Body of pancreas (tissue), 4 donors: Measurements from ENCODE around the gene SRPK1. TPM values are rescaled to one million over a fixed set of nuclear protein-coding genes. Genes with fewer than 3 reads are reported as not detected.

Experiments
- ATAC-seq: fragments of 150-250 bp; one replicate; pipeline ENCODE4 v1.9.1; 2016
- DNase-seq, 4 donors: peaks; one replicate each; pipeline ENCODE4 v3.0.0-alpha.2; 2019
- H3K27ac ChIP-seq, 4 donors: fragments of 200-600 bp; sonication (generic); 1 replicate in 3 of 4; 2 replicates in 1 of 4; pipeline versions ENCODE4 v1.5.1 to v1.6.1; 2016 to 2019; ENCODE audit warnings: mild to moderate bottlenecking in 1 of 4, mixed read lengths in 1 of 4, moderate library complexity in 1 of 4
- H3K27me3 ChIP-seq, 2 donors: fragments of 200-600 bp; sonication (generic); one replicate each; pipeline ENCODE4 v1.6.0; 2016; ENCODE audit warnings: mild to moderate bottlenecking in 1 of 2
- H3K36me3 ChIP-seq, 2 donors: fragments of 200-600 bp; sonication (generic); replicated peaks in 1 of 2; 2 replicates each; pipeline ENCODE4 v1.5.1; 2016; ENCODE audit warnings: low read depth in 2 of 2; ENCODE audit not compliant: insufficient read depth in 1 of 2
- H3K4me1 ChIP-seq: fragments of 200-600 bp; sonication (generic); one replicate; pipeline ENCODE4 v1.6.0; 2016
- H3K4me3 ChIP-seq, 2 donors: fragments of 200-600 bp; sonication (generic); 1 replicate in 1 of 2; 2 replicates in 1 of 2; pipeline ENCODE4 v1.5.1; 2016 to 2019
- H3K9me3 ChIP-seq, 3 donors: fragments of 200-600 bp; sonication (generic); 1 replicate in 2 of 3; 2 replicates in 1 of 3; pipeline ENCODE4 v1.5.1; 2016
- POLR2A ChIP-seq, 3 donors: fragments of 450-650 bp; IDR thresholded peaks; one replicate each; pipeline ENCODE4 v1.6.1; 2016; ENCODE audit warnings: antibody characterized with exemption in 3 of 3, mild to moderate bottlenecking in 2 of 3
- WGBS, 2 donors: methylation state at CpG; one replicate each; pipeline ENCODE4 v1.1.5; 2017; 5-methylcytosine and 5-hydroxymethylcytosine counted together
- intact Hi-C: fragments of 100-400 bp; cut with DNase I; formaldehyde crosslinking; loops from one replicate; pipeline ENCODE4 v1.15.1; 2023
- total RNA-seq, 2 donors: library from RNA; depleted of rRNA; stranded (reverse); fragments of >200 nt; gene quantifications; one replicate each; pipeline ENCODE4 v1.1.0, GENCODE V29; 2016
- TF ChIP-seq, protein P1 (sequence below), 7 experiments: fragments of 450-650 bp in 4 of 7; fragments of 200-600 bp in 3 of 7; sonication (generic) in 3 of 7; IDR thresholded peaks; one replicate each; pipeline ENCODE4 v1.5.1; 2016 to 2019; ENCODE audit warnings: antibody characterized with exemption in 7 of 7

The SRPK1 gene
- total RNA-seq, 2 donors from 2014 or later: 30.4 to 80.4 TPM

DNA sequence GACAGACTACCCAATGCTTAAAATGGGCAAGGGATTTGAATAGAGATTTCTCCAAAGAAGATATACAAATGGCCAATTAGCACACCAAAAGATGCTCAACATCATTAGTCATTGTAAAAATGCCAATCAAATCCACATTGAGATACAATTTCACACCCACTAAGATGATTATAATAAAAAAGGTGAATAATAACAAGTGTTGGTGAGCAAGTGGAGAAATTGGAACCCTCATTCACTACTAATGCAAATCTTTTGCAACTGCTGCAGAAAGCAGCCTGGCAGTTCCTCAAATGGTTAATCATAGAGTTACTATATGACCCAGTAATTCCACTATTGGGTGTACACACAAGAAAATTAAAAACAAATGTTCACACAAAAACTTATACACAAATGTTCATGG, 103.4 kb downstream of the SRPK1 start:
- H3K4me3 ChIP-seq: no peak overlapping the region
- no peaks in the 10 kb centered on the region for H3K4me1 ChIP-seq
- ATAC-seq: no peak
- TF ChIP-seq, protein P1, sequence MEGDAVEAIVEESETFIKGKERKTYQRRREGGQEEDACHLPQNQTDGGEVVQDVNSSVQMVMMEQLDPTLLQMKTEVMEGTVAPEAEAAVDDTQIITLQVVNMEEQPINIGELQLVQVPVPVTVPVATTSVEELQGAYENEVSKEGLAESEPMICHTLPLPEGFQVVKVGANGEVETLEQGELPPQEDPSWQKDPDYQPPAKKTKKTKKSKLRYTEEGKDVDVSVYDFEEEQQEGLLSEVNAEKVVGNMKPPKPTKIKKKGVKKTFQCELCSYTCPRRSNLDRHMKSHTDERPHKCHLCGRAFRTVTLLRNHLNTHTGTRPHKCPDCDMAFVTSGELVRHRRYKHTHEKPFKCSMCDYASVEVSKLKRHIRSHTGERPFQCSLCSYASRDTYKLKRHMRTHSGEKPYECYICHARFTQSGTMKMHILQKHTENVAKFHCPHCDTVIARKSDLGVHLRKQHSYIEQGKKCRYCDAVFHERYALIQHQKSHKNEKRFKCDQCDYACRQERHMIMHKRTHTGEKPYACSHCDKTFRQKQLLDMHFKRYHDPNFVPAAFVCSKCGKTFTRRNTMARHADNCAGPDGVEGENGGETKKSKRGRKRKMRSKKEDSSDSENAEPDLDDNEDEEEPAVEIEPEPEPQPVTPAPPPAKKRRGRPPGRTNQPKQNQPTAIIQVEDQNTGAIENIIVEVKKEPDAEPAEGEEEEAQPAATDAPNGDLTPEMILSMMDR (IDR thresholded peaks at IDR 0.05): no peak
- no peak for TF ChIP-seq POLR2A (IDR thresholded peaks at IDR 0.05)
- H3K27ac ChIP-seq: no peak overlapping the region
- intact Hi-C loops: no loop called here
- no peaks in the 10 kb centered on the region for H3K36me3 ChIP-seq
- DNase-seq: no peak
- no peaks in the 10 kb centered on the region for H3K9me3 ChIP-seq
- H3K27me3 ChIP-seq: no peaks in the 10 kb centered on the region

DNA sequence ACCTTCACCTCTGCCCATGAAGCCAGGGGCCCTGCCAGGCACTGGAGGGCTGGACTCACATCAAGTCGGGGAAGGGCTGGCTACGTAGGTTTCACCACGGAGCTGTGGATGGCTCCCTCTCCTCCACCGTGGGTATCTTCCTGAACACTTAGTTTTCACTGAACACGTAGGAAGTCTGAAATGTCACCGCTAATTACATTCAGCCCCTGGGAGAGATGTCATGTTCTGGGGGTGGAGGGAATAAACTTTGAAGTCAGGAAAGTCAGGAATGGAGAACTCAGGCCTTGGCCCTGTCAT, 109.3 kb downstream of the SRPK1 start:
- DNase-seq: no peak
- H3K4me1 ChIP-seq: peaks cover 8% of the 10 kb centered on the region
- no peaks in the 10 kb centered on the region for H3K27me3 ChIP-seq
- no peaks in the 10 kb centered on the region for H3K9me3 ChIP-seq
- ATAC-seq: no peak
- no peak overlapping the region for H3K4me3 ChIP-seq
- intact Hi-C loops: no loop called here
- TF ChIP-seq, protein P1 (IDR thresholded peaks at IDR 0.05): no peak
- no peak for TF ChIP-seq POLR2A (IDR thresholded peaks at IDR 0.05)
- peak overlapping the region in 2 of 4 donors; percentile 11 to 42 for H3K27ac ChIP-seq
- 77 to 80% methylated on average over 3 to 6 of the region's 6 CpGs for WGBS, 2 donors
- H3K36me3 ChIP-seq: no peaks in the 10 kb centered on the region

DNA sequence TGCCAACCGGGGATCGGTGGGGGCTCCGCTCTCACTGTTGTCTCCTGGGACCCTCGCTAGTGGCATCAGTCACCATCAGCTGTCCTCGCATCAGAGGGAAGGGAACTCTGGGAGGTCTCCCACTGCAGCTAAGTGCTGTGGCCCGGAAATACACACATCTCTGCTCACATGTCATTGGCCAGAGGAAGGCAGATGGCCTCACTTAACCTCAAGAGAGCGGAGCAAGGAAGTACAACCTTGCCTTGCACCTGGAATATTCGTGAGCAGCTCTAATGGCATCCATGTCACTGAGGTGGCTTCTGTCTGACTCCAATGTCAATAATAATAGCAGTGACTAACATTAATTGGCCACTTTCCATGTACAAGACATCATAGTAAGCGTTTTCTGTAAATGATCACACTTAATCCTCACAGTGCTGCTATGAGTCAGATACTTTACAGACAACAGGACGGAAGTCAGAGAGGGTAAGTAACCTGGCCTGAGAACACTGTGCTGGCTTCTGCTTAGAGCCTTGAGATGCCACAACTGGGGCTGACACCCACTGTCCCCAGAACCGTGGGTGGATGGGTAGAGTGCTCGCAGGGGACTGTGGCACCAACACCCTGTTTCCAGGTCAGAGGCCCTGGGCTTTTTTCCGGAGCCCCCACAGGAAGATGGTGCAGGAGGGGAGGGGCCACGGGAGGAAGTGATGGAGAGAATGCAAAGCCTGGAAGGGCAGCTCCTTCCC, 109.8 kb downstream of the SRPK1 start:
- DNase-seq (peak in 2 of 4 donors; percentile 34 to 56), ATAC-seq (peak; percentile 72)
- TF ChIP-seq, protein P1 (IDR thresholded peaks at IDR 0.05): no peak
- TF ChIP-seq POLR2A (IDR thresholded peaks at IDR 0.05): no peak

GRCh38 chr6:35809809-35810208, 111.1 kb downstream of the SRPK1 start:
- intact Hi-C loops: no loop called here
- Histone ChIP-seq H3K4me1 (peaks cover 15% of the 10 kb centered on the region), H3K36me3 (no peaks in the 10 kb centered on the region), H3K27ac (no peak overlapping the region), H3K4me3 (no peak overlapping the region), H3K9me3 (no peaks in the 10 kb centered on the region), H3K27me3 (no peaks in the 10 kb centered on the region)
- TF ChIP-seq, protein P1 (IDR thresholded peaks at IDR 0.05): no peak
- TF ChIP-seq POLR2A (IDR thresholded peaks at IDR 0.05): no peak
- ATAC-seq (no peak), DNase-seq (no peak)
- WGBS, 2 donors: 78 to 79% methylated on average over 5 of the region's 5 CpGs

More for the DNA sequence above, 109.8 kb downstream of the SRPK1 start:
- WGBS, 2 donors: 68 to 78% methylated on average over 11 to 14 of the region's 14 CpGs
- no peak overlapping the region for H3K4me3 ChIP-seq
- H3K4me1 ChIP-seq: peaks cover 8% of the 10 kb centered on the region
- H3K27me3 ChIP-seq: no peaks in the 10 kb centered on the region
- intact Hi-C loops: no loop called here
- H3K9me3 ChIP-seq: no peaks in the 10 kb centered on the region
- H3K27ac ChIP-seq: peak overlapping the region in 3 of 4 donors; percentile 2 to 42 (median 11)
- H3K36me3 ChIP-seq: no peaks in the 10 kb centered on the region

GRCh38 chr6:35808688-35809087, 112.2 kb downstream of the SRPK1 start:
- no peak for ATAC-seq
- H3K9me3 ChIP-seq: no peaks in the 10 kb centered on the region
- no peaks in the 10 kb centered on the region for H3K36me3 ChIP-seq
- 70 to 79% methylated on average over 3 of the region's 3 CpGs for WGBS, 2 donors
- no peaks in the 10 kb centered on the region for H3K27me3 ChIP-seq
- H3K4me3 ChIP-seq: no peak overlapping the region
- DNase-seq: no peak
- TF ChIP-seq POLR2A (IDR thresholded peaks at IDR 0.05): no peak
- TF ChIP-seq, protein P1 (IDR thresholded peaks at IDR 0.05): no peak
- no peak overlapping the region for H3K27ac ChIP-seq
- H3K4me1 ChIP-seq: peaks cover 15% of the 10 kb centered on the region
- intact Hi-C loops: no loop called here
